ENCODE measurements around the gene GPR137. TPM values are rescaled to one million over a fixed set of nuclear protein-coding genes. Genes with fewer than 3 reads are reported as not detected.

The GPR137 gene
- total and polyA plus RNA-seq, 8 donors, result 23.6 to 39.6 (median 31.8) TPM

- DNase-seq (no peak), ATAC-seq (no peak)
- peak overlapping the region; percentile 71 to 85 for H3K4me3 ChIP-seq
- H3K27ac ChIP-seq, result peak overlapping the region; percentile 98 to 99
- H3K27me3 ChIP-seq, result no peaks in the 10 kb centered on the region
- peaks cover 0 to 52% of the 10 kb centered on the region in 2 donors for H3K36me3 ChIP-seq
- H3K9me3 ChIP-seq, result no peaks in the 10 kb centered on the region
- peaks cover 5 to 46% of the 10 kb centered on the region in 2 donors for H3K4me1 ChIP-seq
- TF ChIP-seq, protein P1, sequence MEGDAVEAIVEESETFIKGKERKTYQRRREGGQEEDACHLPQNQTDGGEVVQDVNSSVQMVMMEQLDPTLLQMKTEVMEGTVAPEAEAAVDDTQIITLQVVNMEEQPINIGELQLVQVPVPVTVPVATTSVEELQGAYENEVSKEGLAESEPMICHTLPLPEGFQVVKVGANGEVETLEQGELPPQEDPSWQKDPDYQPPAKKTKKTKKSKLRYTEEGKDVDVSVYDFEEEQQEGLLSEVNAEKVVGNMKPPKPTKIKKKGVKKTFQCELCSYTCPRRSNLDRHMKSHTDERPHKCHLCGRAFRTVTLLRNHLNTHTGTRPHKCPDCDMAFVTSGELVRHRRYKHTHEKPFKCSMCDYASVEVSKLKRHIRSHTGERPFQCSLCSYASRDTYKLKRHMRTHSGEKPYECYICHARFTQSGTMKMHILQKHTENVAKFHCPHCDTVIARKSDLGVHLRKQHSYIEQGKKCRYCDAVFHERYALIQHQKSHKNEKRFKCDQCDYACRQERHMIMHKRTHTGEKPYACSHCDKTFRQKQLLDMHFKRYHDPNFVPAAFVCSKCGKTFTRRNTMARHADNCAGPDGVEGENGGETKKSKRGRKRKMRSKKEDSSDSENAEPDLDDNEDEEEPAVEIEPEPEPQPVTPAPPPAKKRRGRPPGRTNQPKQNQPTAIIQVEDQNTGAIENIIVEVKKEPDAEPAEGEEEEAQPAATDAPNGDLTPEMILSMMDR (IDR thresholded peaks at IDR 0.05), result no peak
- intact Hi-C loops (cut with DNase I), result no loop called here
These were observed 31.1 kb downstream of the GPR137 start for GRCh38 chr11:64316672-64317324.

DNA sequence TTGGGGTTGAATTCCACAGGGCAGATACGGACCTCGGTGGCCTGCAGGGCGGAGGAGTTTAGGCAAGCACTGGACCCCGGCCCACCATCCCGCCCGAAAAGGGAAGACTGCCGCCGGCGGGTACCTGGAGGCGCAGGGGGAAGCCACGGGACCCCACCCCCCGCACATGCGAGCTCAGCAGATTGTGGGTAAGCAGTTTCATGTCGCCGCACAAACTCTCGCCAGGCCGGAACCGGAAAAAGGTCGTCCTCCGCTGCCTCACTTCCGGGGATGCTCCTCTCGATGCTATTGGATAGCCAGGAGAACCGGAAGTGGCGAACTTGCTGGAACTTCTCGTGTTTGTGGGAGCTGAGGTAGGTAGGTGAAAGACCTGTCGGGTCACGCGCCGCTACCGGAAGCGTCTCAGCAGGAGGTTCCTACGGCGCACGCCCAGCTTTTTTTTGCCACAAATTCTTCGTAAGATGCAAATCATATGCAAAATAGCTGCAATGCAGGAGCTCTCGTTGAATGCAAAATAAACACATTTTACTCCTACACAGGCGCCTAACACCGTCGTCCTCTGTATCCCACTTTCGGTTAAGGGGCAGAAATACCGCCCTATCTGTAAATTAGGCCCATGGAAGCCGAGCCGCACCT is 31.8 kb downstream of the GPR137 start, which contains the start of gene TRMT112:
Gene TRMT112 (minus strand): TSS at position 235 of the 636 bp plus-strand sequence. CDS start 33 bp downstream, at position 202.
- H3K27me3 ChIP-seq, result no peaks in the 10 kb centered on the region
- peak; percentile 90 to 98 (median 95) for DNase-seq
- intact Hi-C loops (cut with DNase I), result no loop called here
- H3K4me1 ChIP-seq, result peaks cover 5 to 46% of the 10 kb centered on the region in 2 donors
- H3K4me3 ChIP-seq, result peak within 1 kb of the TSS; percentile 71 to 85
- TF ChIP-seq, protein P1 (IDR thresholded peaks at IDR 0.05), result no peak
- H3K36me3 ChIP-seq, result peaks cover 0 to 54% of the 10 kb centered on the region in 2 donors
- no peaks in the 10 kb centered on the region for H3K9me3 ChIP-seq
- H3K27ac ChIP-seq, result peak within 1 kb of the TSS; percentile 98 to 99
- peak; percentile 80 for ATAC-seq

GRCh38 chr11:64317961-64318765 is 32.5 kb downstream of the GPR137 start, which contains the start of gene PRDX5:
TSS of gene PRDX5 (plus strand) at chr11:64318121. CDS start at chr11:64318216, 95 bp downstream.
- Histone ChIP-seq H3K27me3 (no peaks in the 10 kb centered on the region), H3K9me3 (no peaks in the 10 kb centered on the region), H3K27ac (peak within 1 kb of the TSS; percentile 98 to 99), H3K36me3 (peaks cover 0 to 56% of the 10 kb centered on the region in 2 donors), H3K4me1 (peaks cover 5 to 47% of the 10 kb centered on the region in 2 donors), H3K4me3 (peak within 1 kb of the TSS; percentile 71 to 85)
- DNase-seq, result peak; percentile 95 to 99 (median 98)
- intact Hi-C loops (cut with DNase I), result no loop called here
- ATAC-seq, result peak; percentile 87
- TF ChIP-seq, protein P1 (IDR thresholded peaks at IDR 0.05), result peak in 1 of 2 donors; percentile 47

GRCh38 chr11:64318766-64319761 is 33.4 kb downstream of the GPR137 start:
- Histone ChIP-seq H3K4me3 (peak overlapping the region; percentile 71 to 85), H3K4me1 (peaks cover 5 to 44% of the 10 kb centered on the region in 2 donors), H3K9me3 (no peaks in the 10 kb centered on the region), H3K27ac (peak overlapping the region; percentile 98 to 99), H3K36me3 (peaks cover 0 to 47% of the 10 kb centered on the region in 2 donors), H3K27me3 (no peaks in the 10 kb centered on the region)
- intact Hi-C loops (cut with DNase I), result no loop called here
- ATAC-seq, result no peak
- TF ChIP-seq, protein P1 (IDR thresholded peaks at IDR 0.05), result no peak
- DNase-seq, result no peak

All from left lung (tissue), 10 donors.